NCI-H748 (cell line): ENCODE data around the gene ALCAM.

Experiments used
- DNase-seq: peaks from one replicate; lab custom pipeline; 2025; ENCODE audit not compliant: unreplicated experiment; lab: John Stamatoyannopoulos, UW

The ALCAM gene

DNA sequence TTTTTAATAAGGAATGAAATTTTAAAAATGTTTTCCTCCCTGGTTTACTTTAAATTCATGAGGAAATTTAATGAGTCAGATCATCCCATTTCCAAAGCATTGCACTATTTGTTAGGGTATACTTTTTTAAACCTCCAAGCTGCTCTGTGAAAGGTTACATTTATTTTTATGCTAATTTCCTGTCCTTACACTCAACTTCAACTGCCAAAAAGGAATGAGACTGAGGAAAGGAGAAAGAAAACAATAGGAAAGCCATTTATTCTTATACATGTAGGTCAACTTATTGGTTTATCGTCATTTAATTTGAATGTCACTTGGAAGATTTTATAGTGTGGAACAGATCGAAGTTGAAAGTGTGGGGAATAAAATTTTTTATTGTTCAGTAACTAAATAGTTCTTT is 104.1 kb downstream of the ALCAM start:
- no peak for DNase-seq

DNA sequence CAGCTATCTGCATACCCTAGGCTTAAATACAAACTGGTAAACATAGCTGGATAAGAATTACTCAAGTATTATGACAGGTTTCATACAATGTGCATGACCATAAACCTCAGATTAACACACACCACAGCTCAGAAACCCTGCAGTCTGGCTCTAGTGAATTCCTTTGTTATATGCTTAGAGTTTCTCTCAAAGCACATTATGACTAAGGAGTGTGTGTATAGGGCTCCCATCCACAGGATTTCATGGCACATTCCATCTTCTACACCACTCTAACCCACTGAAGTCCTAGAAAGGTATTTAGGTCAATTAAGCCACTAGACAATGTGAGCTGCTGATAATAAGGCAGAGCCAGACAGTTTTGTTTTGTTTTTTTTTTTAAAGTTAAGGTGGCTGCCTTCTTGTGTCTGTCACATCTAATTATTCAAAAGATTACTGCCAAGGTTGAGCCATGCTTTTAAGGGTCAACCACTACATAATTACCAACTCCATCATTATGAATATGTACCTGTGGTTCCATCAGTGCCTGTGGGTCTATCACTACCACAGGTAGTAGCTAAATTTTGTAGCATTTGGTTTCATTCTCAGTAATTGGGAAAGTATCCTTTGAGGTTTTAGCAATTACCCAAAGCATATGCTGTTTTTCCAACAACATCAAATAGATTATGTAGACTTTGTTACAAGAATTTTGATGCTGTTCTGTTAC is 107.0 kb downstream of the ALCAM start:
- no peak for DNase-seq

DNA sequence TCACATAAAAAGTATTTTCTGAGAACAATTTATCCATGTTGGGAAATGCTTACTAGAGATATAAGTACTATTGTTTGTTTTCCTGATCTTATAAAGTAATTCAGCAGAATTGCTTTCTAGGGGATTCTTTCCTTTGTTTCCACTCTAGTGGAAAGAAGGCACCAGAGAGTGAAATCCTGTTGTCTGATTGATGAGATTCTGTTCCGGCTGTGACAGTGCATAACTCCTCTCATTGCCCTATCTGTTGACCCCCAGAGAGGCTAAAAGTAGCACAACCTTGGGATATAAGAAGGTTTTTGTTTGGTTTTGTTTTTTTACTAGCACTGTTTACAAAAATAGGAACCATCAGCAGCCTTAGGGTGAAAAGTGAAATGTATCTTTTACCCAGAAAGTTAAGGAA is 114.1 kb downstream of the ALCAM start:
- no peak for DNase-seq

DNA sequence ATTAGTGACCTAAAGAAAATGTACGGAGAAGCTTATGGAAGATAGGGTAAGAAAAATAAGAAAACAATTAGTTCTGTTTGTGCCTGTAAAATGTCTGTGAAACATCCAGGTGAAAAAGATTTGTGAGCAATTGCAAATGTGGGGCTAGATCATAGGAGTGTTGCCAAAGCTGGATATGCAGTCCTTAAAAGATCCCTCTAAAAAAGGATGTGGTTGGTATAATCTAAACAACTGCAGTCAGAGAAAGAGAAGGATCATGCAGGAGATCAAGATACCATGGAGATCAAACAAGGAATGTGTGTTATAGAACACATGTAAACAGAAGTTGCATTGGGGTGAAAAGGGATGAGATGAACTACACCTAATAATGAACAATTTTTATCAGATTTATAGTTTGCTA is 116.8 kb downstream of the ALCAM start:
- DNase-seq: no peak

DNA sequence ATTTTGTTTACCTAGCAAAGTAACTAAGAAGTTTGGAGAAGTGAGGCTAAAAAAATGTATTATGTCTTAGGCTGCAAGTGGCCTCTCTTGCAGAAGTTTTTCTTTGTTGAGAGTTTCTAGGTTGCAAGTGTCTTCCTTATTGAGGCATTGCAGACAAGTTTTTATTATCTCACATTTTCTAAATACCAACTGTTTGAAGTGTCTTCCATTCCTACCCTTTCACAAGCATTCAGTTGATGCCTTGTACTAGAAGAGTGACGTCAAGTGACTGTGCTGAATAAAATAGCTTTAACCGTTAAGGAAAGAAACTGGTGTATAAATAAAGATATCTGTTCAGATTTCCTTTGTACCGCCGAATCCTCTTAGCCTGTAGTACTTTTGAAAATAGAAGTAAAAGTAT is 123.3 kb downstream of the ALCAM start:
- DNase-seq: no peak

DNA sequence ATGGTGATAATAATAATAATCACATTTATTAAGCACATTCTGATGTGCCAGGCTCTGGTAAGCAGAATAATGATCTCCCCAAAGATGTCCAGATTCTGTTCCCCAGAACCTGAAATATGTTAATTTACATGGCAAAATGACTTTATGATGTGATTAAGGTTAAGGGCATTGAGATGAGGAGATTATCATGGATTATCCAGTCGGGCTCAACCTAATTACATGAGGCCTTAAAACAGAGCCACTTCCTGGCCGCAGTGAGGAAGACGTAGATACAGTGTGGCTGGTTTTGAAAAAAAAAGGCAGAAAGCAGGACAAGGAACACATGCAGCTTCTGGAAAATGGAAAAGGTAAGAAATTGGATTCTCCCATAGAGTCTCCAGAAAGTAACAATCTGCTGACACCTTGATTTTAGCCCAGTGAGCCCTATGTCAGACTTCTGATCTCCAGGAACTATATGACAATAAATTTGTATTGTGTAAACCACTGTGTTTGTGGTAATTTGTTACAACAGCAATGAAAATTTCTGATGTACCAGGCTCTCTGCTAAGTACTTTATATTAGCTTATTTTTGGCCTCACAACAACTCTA is 126.7 kb downstream of the ALCAM start:
- no peak for DNase-seq

DNA sequence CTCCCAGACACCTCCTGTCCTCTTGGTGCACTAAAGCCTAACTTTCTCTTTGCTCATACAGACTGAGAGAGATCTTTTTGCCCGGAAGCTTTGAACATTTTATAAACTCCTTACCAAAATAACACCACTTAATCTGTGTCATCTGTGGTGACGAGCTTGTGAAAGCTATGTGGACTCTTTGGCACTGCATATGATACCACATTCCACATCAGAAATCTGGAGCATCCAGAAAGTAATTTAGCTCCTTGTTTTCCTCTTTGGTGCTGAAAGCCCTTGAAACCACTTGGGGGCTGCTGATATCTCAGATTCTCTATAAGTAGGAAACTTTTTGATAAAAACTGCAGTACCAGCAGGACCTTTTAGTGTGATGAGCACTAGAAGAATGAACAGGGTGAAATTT is 128.3 kb downstream of the ALCAM start:
- DNase-seq: no peak

DNA sequence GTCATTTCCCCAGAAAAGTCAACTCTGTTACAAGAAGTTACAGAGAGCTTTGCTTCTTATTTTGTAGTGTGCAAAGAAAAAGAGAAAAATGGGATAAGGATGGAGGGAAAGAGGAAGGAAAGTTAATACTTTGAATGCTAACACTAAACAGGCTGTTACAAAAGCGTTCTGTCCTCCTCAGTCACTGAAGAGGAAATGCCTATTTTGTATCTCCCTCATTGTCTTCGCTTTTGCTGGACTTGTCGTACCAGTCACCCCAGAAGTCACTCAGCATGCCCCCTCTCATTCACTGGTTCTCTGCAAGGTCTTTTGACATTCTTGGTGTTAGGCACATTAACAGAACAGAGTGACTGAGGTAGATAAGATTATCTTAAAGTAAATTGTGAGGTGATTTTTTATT is 129.6 kb downstream of the ALCAM start:
- no peak for DNase-seq

DNA sequence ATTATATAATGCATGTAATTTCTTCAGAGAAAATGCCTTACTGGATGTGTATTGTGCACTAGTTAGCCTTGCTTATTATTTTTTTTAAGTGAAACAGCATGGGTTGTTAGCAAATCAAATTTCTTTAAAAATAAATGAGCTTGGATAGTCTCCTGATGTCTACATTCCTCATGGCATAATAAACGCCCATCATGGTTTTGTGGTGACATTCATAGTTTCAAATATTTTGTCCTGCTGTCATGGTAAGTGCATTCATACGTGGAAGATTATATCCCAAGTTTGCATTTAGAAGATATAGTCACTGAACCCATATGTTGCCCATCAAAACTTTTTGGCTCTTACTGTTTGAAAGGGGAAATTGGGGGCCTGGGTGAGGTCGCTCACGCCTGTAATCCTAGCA is 130.7 kb downstream of the ALCAM start:
- DNase-seq: no peak

DNA sequence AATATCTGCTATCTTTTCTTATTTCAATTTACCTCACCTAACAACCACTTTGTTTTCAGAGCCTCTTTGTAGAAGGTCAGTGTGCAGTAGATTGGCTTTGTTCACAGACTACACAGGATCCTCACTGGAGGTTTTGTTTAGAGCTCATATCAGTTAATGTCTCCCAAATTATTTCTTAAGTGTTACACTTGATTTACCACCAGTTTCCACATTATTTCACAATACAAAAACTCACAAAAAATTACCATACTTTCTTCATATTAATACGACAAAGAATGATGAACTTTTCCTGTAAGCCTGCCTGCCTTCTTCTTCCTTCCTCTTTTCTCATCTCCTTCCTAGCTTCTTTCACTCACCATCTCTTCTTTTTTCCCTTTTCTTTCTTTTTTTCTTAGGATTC is 133.3 kb downstream of the ALCAM start:
- peak; percentile 53 for DNase-seq

DNA sequence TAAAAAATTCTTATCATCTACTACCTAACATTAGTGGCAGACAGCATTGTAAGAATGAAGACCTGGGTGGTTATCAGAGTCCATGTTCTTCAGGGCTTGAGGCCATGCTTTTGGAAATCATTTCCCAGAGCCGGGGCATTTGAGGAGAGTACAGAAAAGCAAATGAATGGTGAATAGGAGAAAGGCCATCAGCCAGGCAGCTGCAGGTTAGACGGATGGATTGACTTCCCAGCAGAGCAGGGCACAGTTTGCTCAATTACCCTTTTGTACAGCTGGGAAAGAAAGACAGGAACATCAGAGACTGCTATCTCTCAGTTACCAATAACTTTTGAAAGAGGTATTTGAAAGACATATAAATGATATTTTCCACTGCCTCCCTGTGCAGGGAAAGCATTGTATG is 135.6 kb downstream of the ALCAM start:
- peak; percentile 37 for DNase-seq

DNA sequence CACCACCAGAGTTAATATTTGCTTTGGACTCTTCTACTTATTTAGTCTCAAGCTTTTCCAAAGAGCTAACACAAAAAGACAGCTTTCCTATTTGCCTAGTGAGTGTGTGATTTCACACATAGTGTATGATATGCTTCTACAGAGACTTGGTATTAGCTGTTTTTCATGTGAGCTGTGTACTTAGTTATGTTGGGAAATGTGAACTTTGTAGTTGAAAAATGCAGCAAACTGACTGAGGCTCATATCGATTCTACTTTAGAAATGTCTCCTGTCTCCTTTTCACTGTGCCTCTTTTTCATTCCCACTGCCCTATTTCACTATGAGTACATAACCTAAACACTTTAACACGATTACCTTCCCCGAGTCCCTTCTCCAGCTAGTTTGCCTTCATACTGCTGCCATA is 136.5 kb downstream of the ALCAM start:
- DNase-seq: peak; percentile 35

DNA sequence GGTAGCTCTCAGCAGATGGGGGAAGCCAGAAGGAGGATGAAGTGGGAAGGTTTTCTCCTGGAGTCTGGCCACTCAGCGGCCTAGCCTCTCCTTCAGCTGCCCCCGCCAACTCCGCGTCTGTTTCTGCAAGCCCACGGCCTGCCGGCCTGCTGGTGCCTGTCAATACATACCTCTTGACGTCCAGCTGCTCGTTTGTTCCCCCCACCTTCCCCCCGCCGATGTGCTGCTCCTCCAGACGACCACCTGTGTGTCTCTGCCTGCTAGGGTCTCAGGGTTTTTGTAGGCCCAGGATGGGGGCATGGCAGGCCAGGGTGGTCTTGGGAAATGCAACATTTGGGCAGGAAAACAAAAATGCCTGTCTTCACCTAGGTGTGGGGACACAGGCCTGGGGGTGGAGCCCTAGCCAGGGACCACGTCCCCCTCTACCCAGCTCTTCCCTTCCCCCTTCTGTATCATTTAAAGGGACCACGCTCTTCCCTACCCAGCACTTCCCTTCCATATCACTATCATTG is 137.8 kb downstream of the ALCAM start:
- DNase-seq: no peak

DNA sequence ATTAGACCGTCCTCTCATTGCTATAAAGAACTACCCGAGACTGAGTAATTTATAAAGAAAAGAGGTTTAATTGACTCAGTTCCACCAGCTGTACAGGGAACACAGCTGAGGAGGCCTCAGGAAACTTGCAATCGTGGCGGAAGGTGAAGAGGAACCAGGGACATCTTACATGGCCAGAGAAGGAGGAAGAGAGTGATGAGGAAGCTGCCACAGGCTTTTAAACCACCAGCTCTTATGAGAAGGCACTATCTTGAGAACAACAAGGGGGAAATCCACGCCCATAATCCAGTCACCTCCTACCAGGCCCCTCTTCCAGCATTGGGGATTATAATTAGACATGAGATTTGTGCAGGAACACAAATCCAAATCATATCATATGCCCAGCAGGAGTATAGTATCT is 138.5 kb downstream of the ALCAM start:
- no peak for DNase-seq

DNA sequence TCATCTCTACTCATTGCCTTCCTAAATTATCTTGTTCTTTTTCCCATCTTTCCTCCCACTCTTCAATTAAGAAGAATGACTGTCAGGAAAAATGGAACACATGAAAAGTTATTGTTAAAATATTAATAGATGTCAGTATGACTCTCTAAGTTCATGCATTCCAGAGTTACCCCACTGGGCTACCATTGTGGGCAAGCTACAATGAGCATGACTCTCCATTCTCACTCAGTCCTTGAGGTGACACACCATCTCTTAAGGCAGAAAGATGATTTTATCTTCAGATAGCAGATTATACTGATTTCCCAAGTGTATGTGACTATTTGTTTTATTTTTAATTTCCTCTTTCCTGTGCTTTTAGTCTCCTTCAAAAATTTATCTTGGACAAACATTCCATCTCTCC is 144.3 kb downstream of the ALCAM start:
- DNase-seq: no peak

DNA sequence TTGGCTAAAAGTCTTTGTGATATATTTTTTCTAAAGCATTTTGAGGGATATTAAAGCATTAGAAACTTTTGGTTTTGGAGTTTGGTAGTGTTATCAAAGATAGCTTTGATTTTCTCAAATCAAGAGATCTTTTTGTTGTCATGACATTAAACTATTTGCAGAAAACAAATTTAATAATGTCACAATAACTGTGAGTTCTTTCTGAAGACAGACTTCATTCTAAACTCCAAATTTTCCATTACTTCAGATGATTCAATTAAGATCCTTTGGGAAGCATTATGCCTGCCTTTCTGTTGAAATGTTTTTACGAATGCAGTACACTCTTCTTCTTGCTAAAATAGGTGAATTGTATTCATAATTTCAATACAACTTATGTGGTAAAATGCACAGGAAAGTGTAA is 145.4 kb downstream of the ALCAM start:
- no peak for DNase-seq

DNA sequence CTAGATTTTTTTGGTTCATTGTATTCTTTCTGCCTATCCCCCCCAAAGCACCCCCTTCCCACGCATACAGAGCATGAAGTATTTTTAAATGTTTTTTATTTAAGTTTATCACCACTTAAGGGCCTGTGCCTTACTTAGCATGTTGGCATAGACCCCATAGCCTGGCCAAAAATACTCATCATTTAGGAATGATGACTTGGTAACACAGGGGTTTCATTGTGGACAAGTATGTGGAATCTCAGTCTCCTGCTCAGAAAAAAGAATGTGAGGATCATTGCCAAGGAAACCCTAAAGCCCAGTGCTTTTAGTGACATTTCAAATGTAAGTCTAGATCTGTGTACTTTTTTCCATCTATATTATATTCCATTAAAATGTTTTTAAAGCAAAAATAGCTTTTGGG is 146.3 kb downstream of the ALCAM start:
- no peak for DNase-seq

DNA sequence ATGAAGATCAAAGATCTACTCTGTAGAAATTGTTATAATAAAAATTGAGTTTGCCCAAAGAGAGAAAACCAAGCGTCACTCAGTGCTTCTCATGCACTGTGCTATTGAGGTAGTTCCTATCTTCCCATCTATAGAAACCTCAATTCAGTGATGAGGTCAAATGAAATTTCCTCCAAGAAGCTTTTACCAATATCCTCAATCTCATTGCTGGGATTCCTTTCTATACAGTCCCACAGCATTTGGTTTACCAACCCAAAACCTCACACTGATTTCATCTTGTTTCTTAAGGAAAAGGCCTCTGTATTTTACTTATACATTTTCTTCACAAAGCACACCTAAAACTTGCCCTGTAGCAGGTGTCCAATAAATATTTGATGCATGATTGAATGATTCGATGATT is 147.2 kb downstream of the ALCAM start:
- no peak for DNase-seq

DNA sequence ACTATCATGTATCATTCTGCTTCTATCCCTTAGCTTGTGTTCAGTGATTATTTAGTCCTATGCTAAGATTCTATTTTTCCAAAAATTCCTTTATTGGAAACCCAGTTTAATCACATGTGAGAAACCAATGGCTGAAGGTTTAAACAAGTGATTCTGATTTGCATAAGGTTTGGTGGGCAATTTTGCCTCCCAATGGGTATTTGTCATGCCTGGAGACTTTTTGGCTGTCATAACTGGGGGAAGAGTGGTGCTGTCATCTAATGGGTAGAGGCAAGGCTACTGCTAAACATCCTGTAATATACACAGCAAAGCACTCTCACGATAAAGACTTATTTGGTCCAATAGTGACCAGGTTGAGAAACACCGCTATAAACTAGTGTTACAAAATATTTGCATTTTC is 148.7 kb downstream of the ALCAM start:
- no peak for DNase-seq

DNA sequence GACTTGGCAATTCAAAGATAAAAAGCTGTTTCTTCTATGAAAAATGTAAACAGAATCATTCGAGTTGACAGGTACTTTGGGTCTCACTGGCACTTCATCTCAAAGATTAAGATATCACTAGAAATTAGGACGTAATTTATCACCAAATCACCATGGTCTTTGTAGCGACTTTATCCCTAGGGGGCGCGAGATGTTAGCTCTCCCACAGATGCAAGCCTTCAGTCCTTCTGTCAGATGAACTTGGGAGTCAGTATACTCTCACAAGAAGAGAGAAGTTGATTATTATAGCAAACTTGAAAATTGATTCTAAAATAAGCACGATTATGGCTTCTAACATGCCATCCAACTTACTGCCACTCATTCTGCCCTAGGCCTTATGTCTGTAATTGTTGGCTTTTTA is 150.3 kb downstream of the ALCAM start:
- no peak for DNase-seq

DNA sequence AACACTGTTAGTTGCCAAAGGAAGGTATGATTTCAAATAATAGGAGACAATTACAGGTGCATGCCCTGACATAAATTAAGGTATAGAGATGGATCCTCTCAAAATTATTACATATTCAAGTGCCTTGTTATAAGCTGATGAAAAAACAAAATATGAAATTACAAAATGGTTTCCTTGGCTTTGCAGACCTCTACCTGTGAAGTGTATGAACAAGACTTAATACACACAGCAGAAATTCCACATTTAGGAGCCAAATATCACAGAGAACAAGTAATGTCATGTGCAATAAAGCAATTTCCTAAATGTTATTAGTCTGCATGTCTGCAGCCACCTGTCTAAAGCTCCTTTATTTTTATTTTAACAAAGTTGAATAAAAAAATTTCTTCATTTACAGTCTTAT is 151.5 kb downstream of the ALCAM start:
- DNase-seq: peak; percentile 48

DNA sequence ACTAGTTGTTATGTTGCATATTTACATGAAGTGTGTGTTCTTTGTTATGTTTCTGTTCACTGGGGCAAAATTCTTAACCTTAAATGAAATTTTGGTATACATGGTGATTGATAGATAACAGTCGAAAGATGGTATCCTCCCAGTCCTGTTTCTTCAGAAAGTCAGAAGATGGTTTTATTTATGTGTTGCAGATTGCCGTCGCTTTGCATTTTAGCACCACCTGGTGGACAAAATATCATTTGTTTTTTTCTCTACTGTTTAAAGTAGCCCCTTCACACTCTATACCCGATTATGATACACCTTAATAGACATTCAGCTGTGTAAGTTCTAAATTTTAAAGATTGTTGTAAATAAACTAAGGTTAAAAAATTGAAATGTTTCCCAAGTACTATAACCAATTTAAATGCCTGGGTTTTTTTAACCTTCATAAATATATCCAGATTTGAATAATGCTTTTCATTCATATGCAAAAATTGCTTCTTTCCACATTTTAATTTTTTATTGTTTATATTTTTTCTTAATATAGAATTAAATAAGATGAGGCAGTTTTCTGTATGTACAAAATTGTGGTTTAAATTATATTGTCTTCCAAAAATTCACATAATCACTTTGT is 152.2 kb downstream of the ALCAM start:
- DNase-seq: peak; percentile 72

DNA sequence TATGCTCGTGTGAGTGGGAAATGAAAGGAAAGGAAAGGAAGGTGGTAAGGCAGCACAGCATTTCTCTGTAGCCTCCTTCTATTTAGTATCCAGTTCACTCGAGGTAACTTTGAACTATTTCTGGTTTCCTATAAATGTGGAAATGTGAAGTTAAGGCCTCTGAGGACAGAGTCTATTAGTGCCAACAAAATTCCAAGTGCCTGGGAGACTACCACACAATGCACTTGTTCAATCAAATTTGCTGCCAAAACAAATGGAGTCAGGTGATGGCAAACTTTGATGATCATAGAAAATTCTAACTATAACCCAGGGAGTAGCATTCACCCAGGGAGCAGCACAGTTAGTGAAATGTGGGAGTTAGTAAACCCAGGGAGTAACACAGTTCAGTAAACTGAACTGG is 155.1 kb downstream of the ALCAM start:
- DNase-seq: no peak
